Astrocyte of the cerebellum (primary cell): ENCODE measurements around the gene CTNND2.

Experiments
- DNase-seq: peaks from one replicate; pipeline ENCODE4 v3.0.0-alpha.2; 2011; ENCODE audit warnings: low read depth
- H3K4me3 ChIP-seq: 2 replicates; pipeline ENCODE4 v1.5.1; 2011; ENCODE audit warnings: mild to moderate bottlenecking, low read depth, low read length, moderate library complexity
- CTCF ChIP-seq: IDR thresholded peaks from 2 replicates; pipeline ENCODE4 v1.5.1; 2012; ENCODE audit warnings: low read length, low read depth, moderate library complexity, mild to moderate bottlenecking; ENCODE audit errors: missing control alignments
- in situ Hi-C: cut with HindIII; loops from 2 replicates; pipeline ENCODE4 v1.10.0; 2017; ENCODE audit warnings: low sequenced_read_pairs

CTNND2 gene

GRCh38 chr5:11922394-11922793 lies 18.1 kb upstream of the CTNND2 start:
- DNase-seq: no peak
- H3K4me3 ChIP-seq: no peak overlapping the region
- no peak for TF ChIP-seq CTCF
- in situ Hi-C loops: no loop called here

GRCh38 chr5:11918463-11919045 lies 14.3 kb upstream of the CTNND2 start:
- no peak for TF ChIP-seq CTCF
- no peak overlapping the region for H3K4me3 ChIP-seq
- in situ Hi-C loops: no loop called here
- no peak for DNase-seq

GRCh38 chr5:11909471-11909870 lies 5.2 kb upstream of the CTNND2 start:
- TF ChIP-seq CTCF: no peak
- no peak overlapping the region for H3K4me3 ChIP-seq
- no peak for DNase-seq
- in situ Hi-C loops: no loop called here

GRCh38 chr5:11906497-11906896 lies 2.3 kb upstream of the CTNND2 start:
- in situ Hi-C loops: no loop called here
- DNase-seq: no peak
- TF ChIP-seq CTCF: no peak
- H3K4me3 ChIP-seq: no peak overlapping the region

GRCh38 chr5:11905206-11905605 lies 960 bp upstream of the CTNND2 start:
- no peak overlapping the region for H3K4me3 ChIP-seq
- no peak for DNase-seq
- in situ Hi-C loops: no loop called here

GRCh38 chr5:11903614-11904264 lies 507 bp downstream of the CTNND2 start:
- in situ Hi-C loops: no loop called here
- TF ChIP-seq CTCF: peak; percentile 12
- peak overlapping the region; percentile 60 for H3K4me3 ChIP-seq
- DNase-seq: peak; percentile 16

More at GRCh38 chr5:11905206-11905605, 960 bp upstream of the CTNND2 start:
- no peak for TF ChIP-seq CTCF
